Erythroblast (primary cell): Measurements from ENCODE around the gene ICAM2.

ENCODE experiments used
- DNase-seq, 2 experiments: peaks; one replicate each; lab custom pipeline; 2025; lab: John Stamatoyannopoulos, UW
- GATA1 ChIP-seq: IDR thresholded peaks from 2 replicates; pipeline ENCODE4 v1.6.1; 2011; ENCODE audit warnings: low read depth, mild to moderate bottlenecking, control low read depth, low read length, moderate library complexity
- POLR2A ChIP-seq: IDR thresholded peaks from 2 replicates; pipeline ENCODE4 v1.6.1; 2011; ENCODE audit warnings: mild to moderate bottlenecking, low read length

Gene ICAM2

DNA sequence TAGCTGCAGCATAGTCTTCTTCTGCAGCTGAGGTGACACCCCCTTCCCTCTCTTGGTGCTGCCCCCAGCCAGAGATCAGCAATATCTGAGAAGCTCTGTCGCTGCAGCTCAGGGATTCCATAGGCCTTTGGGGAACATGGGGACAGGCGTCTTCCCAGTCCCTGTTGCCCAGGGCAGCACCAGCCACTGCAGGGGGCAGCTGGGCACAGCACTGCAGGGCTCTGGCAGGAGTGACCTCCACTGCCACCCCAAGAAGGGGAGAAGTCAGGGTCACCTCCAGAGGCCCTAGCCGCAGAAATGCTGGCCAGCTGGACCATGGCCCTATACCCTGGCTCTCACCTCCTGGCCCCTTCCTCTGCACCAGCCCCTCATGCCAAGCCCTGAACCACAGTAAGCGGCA is 64.6 kb downstream of the ICAM2 start:
- DNase-seq, result no peak
- TF ChIP-seq POLR2A (no peak), GATA1 (no peak)

- DNase-seq, result no peak
- TF ChIP-seq POLR2A (no peak), GATA1 (no peak)
These were observed 65.2 kb downstream of the ICAM2 start for GRCh38 chr17:63955232-63955631.

DNA sequence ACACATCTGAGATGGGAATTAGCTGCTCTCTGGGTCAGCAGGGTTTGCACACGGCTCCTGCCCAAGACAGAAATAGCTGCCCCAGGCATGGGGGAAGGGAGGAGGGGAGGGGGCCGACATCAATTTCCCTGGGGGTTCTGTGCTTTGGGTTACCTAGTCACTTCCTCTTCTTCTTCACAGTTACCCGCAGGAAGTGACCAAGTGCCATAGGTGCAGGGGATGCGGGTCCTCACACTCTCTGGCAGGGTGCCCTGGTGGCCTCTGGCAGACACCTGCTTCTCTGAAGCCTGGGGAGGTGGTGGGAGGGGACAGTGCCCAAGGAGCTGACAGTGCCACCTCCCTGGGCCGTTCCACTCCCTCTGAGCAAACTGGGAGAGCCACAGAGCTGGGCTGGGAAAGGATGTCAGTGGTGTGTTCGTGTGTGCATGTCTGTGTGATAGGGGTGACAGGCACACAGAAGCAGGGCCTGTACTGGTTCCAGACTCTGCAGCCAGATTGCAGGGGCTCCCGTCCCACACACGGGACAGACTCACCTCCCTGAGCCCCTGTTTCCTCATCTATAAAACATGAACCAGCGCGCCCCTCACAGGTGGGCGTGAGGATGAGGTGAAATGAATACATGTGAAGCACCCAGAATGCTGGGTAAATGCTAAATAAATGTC is 65.9 kb downstream of the ICAM2 start:
- DNase-seq, result no peak
- no peak for TF ChIP-seq POLR2A
- no peak for TF ChIP-seq GATA1
